ENCODE results near the gene C5orf24.
A peak's percentile ranks its signal among the peaks of the same experiment; 100 is the strongest.

C5orf24 gene

GRCh38 chr5:134874831-134875655, 29.3 kb downstream of the C5orf24 start (continued):
- TF ChIP-seq, protein P1, sequence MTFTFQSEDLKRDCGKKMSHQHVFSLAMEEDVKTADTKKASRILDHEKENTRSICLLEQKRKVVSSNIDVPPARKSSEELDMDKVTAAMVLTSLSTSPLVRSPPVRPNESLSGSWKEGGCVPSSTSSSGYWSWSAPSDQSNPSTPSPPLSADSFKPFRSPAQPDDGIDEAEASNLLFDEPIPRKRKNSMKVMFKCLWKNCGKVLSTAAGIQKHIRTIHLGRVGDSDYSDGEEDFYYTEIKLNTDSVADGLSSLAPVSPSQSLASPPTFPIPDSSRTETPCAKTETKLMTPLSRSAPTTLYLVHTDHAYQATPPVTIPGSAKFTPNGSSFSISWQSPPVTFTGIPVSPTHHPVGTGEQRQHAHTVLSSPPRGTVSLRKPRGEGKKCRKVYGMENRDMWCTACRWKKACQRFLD (tag by site-specific recombination; IDR thresholded peaks at IDR 0.05), result no peak
- no peak for TF ChIP-seq ZNF658 (tag by site-specific recombination; IDR thresholded peaks at IDR 0.05)
- no peak for TF ChIP-seq ZNF169 (tag by site-specific recombination; IDR thresholded peaks at IDR 0.05)
- no peak for TF ChIP-seq ZFP37 (tag by site-specific recombination; IDR thresholded peaks at IDR 0.05)
- no peak for TF ChIP-seq SP3 (tag by site-specific recombination; IDR thresholded peaks at IDR 0.05)
- no peak; the same call in 1 of the 2 replicates for TF ChIP-seq ZNF2 (tag by site-specific recombination; IDR thresholded peaks at IDR 0.05)
- TF ChIP-seq ZNF302 (tag by site-specific recombination; IDR thresholded peaks at IDR 0.05; ENCODE audit: low read depth), result no peak
- TF ChIP-seq, protein P2, sequence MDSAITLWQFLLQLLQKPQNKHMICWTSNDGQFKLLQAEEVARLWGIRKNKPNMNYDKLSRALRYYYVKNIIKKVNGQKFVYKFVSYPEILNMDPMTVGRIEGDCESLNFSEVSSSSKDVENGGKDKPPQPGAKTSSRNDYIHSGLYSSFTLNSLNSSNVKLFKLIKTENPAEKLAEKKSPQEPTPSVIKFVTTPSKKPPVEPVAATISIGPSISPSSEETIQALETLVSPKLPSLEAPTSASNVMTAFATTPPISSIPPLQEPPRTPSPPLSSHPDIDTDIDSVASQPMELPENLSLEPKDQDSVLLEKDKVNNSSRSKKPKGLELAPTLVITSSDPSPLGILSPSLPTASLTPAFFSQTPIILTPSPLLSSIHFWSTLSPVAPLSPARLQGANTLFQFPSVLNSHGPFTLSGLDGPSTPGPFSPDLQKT (IDR thresholded peaks at IDR 0.05; ENCODE audit: borderline replicate concordance, low read depth, low read length), result no peak
- no peak for TF ChIP-seq ZNF23 (tag by site-specific recombination; IDR thresholded peaks at IDR 0.05; ENCODE audit: borderline replicate concordance)
- TF ChIP-seq ZNF19 (tag by site-specific recombination; IDR thresholded peaks at IDR 0.05; ENCODE audit: low read depth), result no peak
- TF ChIP-seq ZBTB20 (tag by site-specific recombination; IDR thresholded peaks at IDR 0.05), result peak; percentile 9
- TF ChIP-seq, protein P3, sequence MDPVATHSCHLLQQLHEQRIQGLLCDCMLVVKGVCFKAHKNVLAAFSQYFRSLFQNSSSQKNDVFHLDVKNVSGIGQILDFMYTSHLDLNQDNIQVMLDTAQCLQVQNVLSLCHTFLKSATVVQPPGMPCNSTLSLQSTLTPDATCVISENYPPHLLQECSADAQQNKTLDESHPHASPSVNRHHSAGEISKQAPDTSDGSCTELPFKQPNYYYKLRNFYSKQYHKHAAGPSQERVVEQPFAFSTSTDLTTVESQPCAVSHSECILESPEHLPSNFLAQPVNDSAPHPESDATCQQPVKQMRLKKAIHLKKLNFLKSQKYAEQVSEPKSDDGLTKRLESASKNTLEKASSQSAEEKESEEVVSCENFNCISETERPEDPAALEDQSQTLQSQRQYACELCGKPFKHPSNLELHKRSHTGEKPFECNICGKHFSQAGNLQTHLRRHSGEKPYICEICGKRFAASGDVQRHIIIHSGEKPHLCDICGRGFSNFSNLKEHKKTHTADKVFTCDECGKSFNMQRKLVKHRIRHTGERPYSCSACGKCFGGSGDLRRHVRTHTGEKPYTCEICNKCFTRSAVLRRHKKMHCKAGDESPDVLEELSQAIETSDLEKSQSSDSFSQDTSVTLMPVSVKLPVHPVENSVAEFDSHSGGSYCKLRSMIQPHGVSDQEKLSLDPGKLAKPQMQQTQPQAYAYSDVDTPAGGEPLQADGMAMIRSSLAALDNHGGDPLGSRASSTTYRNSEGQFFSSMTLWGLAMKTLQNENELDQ (tag by site-specific recombination; IDR thresholded peaks at IDR 0.05; ENCODE audit: low read depth), result no peak
- TF ChIP-seq ZNF311 (tag by site-specific recombination; IDR thresholded peaks at IDR 0.05; ENCODE audit: borderline replicate concordance), result no peak
- TF ChIP-seq ZNF48 (tag by site-specific recombination; IDR thresholded peaks at IDR 0.05), result no peak
- no peak for TF ChIP-seq GLIS1 (tag by site-specific recombination; IDR thresholded peaks at IDR 0.05)
- no peak; the same call in 1 of the 2 replicates for TF ChIP-seq KLF8 (tag by site-specific recombination; IDR thresholded peaks at IDR 0.05)
- TF ChIP-seq, protein P4, sequence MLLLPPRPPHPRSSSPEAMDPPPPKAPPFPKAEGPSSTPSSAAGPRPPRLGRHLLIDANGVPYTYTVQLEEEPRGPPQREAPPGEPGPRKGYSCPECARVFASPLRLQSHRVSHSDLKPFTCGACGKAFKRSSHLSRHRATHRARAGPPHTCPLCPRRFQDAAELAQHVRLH (tag by site-specific recombination; IDR thresholded peaks at IDR 0.05), result no peak
- peak; percentile 70 for TF ChIP-seq ZBTB8A (tag by site-specific recombination; IDR thresholded peaks at IDR 0.05)
- TF ChIP-seq ZSCAN23 (tag by site-specific recombination; IDR thresholded peaks at IDR 0.05), result 0 out of 2 replicates have a peak, but pooled peaks have one; percentile 17
- TF ChIP-seq ZNF132 (tag by site-specific recombination; IDR thresholded peaks at IDR 0.05; ENCODE audit: borderline replicate concordance), result no peak
- no peak for TF ChIP-seq ZNF549 (tag by site-specific recombination; IDR thresholded peaks at IDR 0.05)
- peak; percentile 56 for TF ChIP-seq ZNF629 (tag by site-specific recombination; IDR thresholded peaks at IDR 0.05)
- no peak for TF ChIP-seq ZNF114 (tag by site-specific recombination; IDR thresholded peaks at IDR 0.05)
- TF ChIP-seq ZSCAN16 (tag by site-specific recombination; IDR thresholded peaks at IDR 0.05), result no peak
- TF ChIP-seq ZNF223 (tag by site-specific recombination; IDR thresholded peaks at IDR 0.05), result no peak
- TF ChIP-seq, protein P5, sequence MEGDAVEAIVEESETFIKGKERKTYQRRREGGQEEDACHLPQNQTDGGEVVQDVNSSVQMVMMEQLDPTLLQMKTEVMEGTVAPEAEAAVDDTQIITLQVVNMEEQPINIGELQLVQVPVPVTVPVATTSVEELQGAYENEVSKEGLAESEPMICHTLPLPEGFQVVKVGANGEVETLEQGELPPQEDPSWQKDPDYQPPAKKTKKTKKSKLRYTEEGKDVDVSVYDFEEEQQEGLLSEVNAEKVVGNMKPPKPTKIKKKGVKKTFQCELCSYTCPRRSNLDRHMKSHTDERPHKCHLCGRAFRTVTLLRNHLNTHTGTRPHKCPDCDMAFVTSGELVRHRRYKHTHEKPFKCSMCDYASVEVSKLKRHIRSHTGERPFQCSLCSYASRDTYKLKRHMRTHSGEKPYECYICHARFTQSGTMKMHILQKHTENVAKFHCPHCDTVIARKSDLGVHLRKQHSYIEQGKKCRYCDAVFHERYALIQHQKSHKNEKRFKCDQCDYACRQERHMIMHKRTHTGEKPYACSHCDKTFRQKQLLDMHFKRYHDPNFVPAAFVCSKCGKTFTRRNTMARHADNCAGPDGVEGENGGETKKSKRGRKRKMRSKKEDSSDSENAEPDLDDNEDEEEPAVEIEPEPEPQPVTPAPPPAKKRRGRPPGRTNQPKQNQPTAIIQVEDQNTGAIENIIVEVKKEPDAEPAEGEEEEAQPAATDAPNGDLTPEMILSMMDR (tag by site-specific recombination; IDR thresholded peaks at IDR 0.05), result no peak
- no peak for TF ChIP-seq ZNF266 (tag by site-specific recombination; IDR thresholded peaks at IDR 0.05; ENCODE audit: low read depth)
- no peak for TF ChIP-seq ZNF624 (tag by site-specific recombination; IDR thresholded peaks at IDR 0.05)
- TF ChIP-seq ZNF544 (tag by site-specific recombination; IDR thresholded peaks at IDR 0.05), result no peak
- TF ChIP-seq, protein P6, sequence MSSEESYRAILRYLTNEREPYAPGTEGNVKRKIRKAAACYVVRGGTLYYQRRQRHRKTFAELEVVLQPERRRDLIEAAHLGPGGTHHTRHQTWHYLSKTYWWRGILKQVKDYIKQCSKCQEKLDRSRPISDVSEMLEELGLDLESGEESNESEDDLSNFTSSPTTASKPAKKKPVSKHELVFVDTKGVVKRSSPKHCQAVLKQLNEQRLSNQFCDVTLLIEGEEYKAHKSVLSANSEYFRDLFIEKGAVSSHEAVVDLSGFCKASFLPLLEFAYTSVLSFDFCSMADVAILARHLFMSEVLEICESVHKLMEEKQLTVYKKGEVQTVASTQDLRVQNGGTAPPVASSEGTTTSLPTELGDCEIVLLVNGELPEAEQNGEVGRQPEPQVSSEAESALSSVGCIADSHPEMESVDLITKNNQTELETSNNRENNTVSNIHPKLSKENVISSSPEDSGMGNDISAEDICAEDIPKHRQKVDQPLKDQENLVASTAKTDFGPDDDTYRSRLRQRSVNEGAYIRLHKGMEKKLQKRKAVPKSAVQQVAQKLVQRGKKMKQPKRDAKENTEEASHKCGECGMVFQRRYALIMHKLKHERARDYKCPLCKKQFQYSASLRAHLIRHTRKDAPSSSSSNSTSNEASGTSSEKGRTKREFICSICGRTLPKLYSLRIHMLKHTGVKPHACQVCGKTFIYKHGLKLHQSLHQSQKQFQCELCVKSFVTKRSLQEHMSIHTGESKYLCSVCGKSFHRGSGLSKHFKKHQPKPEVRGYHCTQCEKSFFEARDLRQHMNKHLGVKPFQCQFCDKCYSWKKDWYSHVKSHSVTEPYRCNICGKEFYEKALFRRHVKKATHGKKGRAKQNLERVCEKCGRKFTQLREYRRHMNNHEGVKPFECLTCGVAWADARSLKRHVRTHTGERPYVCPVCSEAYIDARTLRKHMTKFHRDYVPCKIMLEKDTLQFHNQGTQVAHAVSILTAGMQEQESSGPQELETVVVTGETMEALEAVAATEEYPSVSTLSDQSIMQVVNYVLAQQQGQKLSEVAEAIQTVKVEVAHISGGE (tag by site-specific recombination; conservative IDR thresholded peaks at IDR 0.05; ENCODE audit: low read depth), result no peak
- no peak for TF ChIP-seq ZNF677 (tag by site-specific recombination; IDR thresholded peaks at IDR 0.05)
